Esophagus squamous epithelium (tissue), 5 donors: Measurements from ENCODE around the gene VIPR1. TPM values are rescaled to one million over a fixed set of nuclear protein-coding genes. Genes with fewer than 3 reads are reported as not detected.
A peak's percentile ranks its signal among the peaks of the same experiment; 100 is the strongest.

ENCODE experiments used
- DNase-seq: peaks from one replicate; lab custom pipeline; 2025; lab: John Stamatoyannopoulos, UW
- H3K27ac ChIP-seq, 4 donors: fragments of 200-600 bp; sonication (generic); one replicate each; pipeline ENCODE4 v1.5.1; 2016 to 2019; ENCODE audit warnings: mild to moderate bottlenecking in 1 of 4
- H3K27me3 ChIP-seq, 4 donors: fragments of 200-600 bp; sonication (generic); 1 replicate in 3 of 4; 2 replicates in 1 of 4; pipeline versions ENCODE4 v1.5.1 to v1.6.0; 2017 to 2021; ENCODE audit warnings: antibody characterized with exemption in 1 of 4
- H3K36me3 ChIP-seq, 3 donors: fragments of 200-600 bp; sonication (generic); one replicate each; pipeline ENCODE4 v1.5.1; 2016 to 2019
- H3K4me1 ChIP-seq, 3 donors: fragments of 200-600 bp; sonication (generic); one replicate each; pipeline ENCODE4 v1.5.1; 2017 to 2019
- H3K4me3 ChIP-seq, 4 donors: fragments of 200-600 bp; sonication (generic); 1 replicate in 3 of 4; 2 replicates in 1 of 4; pipeline ENCODE4 v1.5.1; 2016 to 2019; ENCODE audit warnings: mild to moderate bottlenecking in 2 of 4, moderate library complexity in 1 of 4
- H3K9me3 ChIP-seq, 3 donors: fragments of 200-600 bp; sonication (generic); one replicate each; pipeline ENCODE4 v1.5.1; 2016 to 2019
- CTCF ChIP-seq, 6 experiments: fragments of 450-650 bp in 4 of 6; fragments of 200-600 bp in 2 of 6; sonication (generic) in 2 of 6; IDR thresholded peaks; one replicate each; pipeline ENCODE4 v1.5.1; 2016 to 2019; ENCODE audit warnings: antibody characterized with exemption in 6 of 6, mild to moderate bottlenecking in 4 of 6, moderate library complexity in 4 of 6
- POLR2A ChIP-seq, 4 donors: fragments of 450-650 bp; IDR thresholded peaks; one replicate each; pipeline ENCODE4 v1.6.1; 2017; ENCODE audit warnings: antibody characterized with exemption in 4 of 4, mild to moderate bottlenecking in 4 of 4, moderate library complexity in 3 of 4
- WGBS, 2 donors: methylation state at CpG; one replicate each; pipeline ENCODE4 v1.1.5; 2018; 5-methylcytosine and 5-hydroxymethylcytosine counted together
- intact Hi-C: fragments of 100-400 bp; cut with DNase I; formaldehyde crosslinking; loops from one replicate; pipeline ENCODE4 v1.15.0; 2022
- total RNA-seq, 4 donors: library from RNA; depleted of rRNA; stranded (reverse); fragments of >200 nt; gene quantifications; one replicate each; pipeline ENCODE4 v1.1.0, GENCODE V29; 2016
- donor health status: DM: yes; HTN: yes; CAD: no.

VIPR1 gene
- total RNA-seq, 4 donors from 2014 or later = 3.6 to 15.4 (median 8.6) TPM

- no peak for TF ChIP-seq CTCF (IDR thresholded peaks at IDR 0.05)
- no peak for TF ChIP-seq POLR2A (IDR thresholded peaks at IDR 0.05)
- H3K27ac ChIP-seq = no peak overlapping the region
- intact Hi-C loops = loop anchor here (5.0 kb wide), 1 partner anchor 41 kb away; no protein-coding TSS in a partner anchor
- H3K4me1 ChIP-seq = peaks cover 13 to 36% (median 20%) of the 10 kb centered on the region in 3 donors
- DNase-seq = no peak
- no peaks in the 10 kb centered on the region for H3K36me3 ChIP-seq
- 17 to 26% methylated on average over 7 to 10 of the region's 27 CpGs for WGBS, 2 donors
- peak overlapping the region; percentile 49 to 73 (median 60) for H3K4me3 ChIP-seq
- peaks cover 0 to 58% (median 0%) of the 10 kb centered on the region in 4 donors for H3K27me3 ChIP-seq
- H3K9me3 ChIP-seq = no peaks in the 10 kb centered on the region
Measured at GRCh38 chr3:42501321-42501680, 1.1 kb upstream of the VIPR1 start.

- H3K27ac ChIP-seq = peak overlapping the region; percentile 39 to 77 (median 66)
- TF ChIP-seq CTCF (IDR thresholded peaks at IDR 0.05) (peak; percentile 61 to 83 (median 68)), POLR2A (IDR thresholded peaks at IDR 0.05) (no peak)
- peaks cover 0 to 58% (median 0%) of the 10 kb centered on the region in 4 donors for H3K27me3 ChIP-seq
- H3K4me3 ChIP-seq = peak overlapping the region; percentile 49 to 73 (median 60)
- H3K9me3 ChIP-seq = no peaks in the 10 kb centered on the region
- no peak for DNase-seq
- intact Hi-C loops = loop anchor here (5.0 kb wide), 1 partner anchor 40 kb away; no protein-coding TSS in a partner anchor
- H3K36me3 ChIP-seq = no peaks in the 10 kb centered on the region
- H3K4me1 ChIP-seq = peaks cover 13 to 36% (median 20%) of the 10 kb centered on the region in 3 donors
- 0% methylated on average over 3 to 10 of the region's 46 CpGs for WGBS, 2 donors
Measured at GRCh38 chr3:42501681-42502428, 588 bp upstream of the VIPR1 start.

- 47 to 50% methylated on average over 2 to 4 of the region's 4 CpGs for WGBS, 2 donors
- no peaks in the 10 kb centered on the region for H3K36me3 ChIP-seq
- DNase-seq = no peak
- H3K4me3 ChIP-seq = peak overlapping the region; percentile 49 to 73 (median 60)
- intact Hi-C loops = loop anchor here (5.0 kb wide), 1 partner anchor 39 kb away; no protein-coding TSS in a partner anchor
- H3K4me1 ChIP-seq = peaks cover 13 to 50% (median 27%) of the 10 kb centered on the region in 3 donors
- peaks cover 0 to 49% (median 0%) of the 10 kb centered on the region in 4 donors for H3K27me3 ChIP-seq
- peak overlapping the region in 2 of 4 donors; percentile 76 to 77 for H3K27ac ChIP-seq
- TF ChIP-seq POLR2A (IDR thresholded peaks at IDR 0.05) = no peak
- no peak for TF ChIP-seq CTCF (IDR thresholded peaks at IDR 0.05)
- H3K9me3 ChIP-seq = no peaks in the 10 kb centered on the region
Measured at GRCh38 chr3:42503251-42503924, 945 bp downstream of the VIPR1 start.

GRCh38 chr3:42503957-42504333, 1.5 kb downstream of the VIPR1 start:
- H3K4me3 ChIP-seq = no peak overlapping the region
- no peak for TF ChIP-seq CTCF (IDR thresholded peaks at IDR 0.05)
- TF ChIP-seq POLR2A (IDR thresholded peaks at IDR 0.05) = no peak
- no peak for DNase-seq
- intact Hi-C loops = loop anchor here (5.0 kb wide), 1 partner anchor 38 kb away; no protein-coding TSS in a partner anchor
- H3K27ac ChIP-seq = no peak overlapping the region
- WGBS, 2 donors = 88 to 95% methylated on average over 3 to 4 of the region's 4 CpGs
- H3K4me1 ChIP-seq = peaks cover 13 to 50% (median 27%) of the 10 kb centered on the region in 3 donors
- peaks cover 0 to 44% (median 0%) of the 10 kb centered on the region in 4 donors for H3K27me3 ChIP-seq
- no peaks in the 10 kb centered on the region for H3K9me3 ChIP-seq
- no peaks in the 10 kb centered on the region for H3K36me3 ChIP-seq
